Bronchial epithelial cell (primary cell): ENCODE measurements around the gene ADGRD1. TPM values are rescaled to one million over a fixed set of nuclear protein-coding genes. Genes with fewer than 3 reads are reported as not detected.

Experiments
- DNase-seq: peaks from one replicate; pipeline ENCODE4 v3.0.0-alpha.2; 2010; ENCODE audit warnings: low read depth
- FAIRE-seq: peaks from 2 replicates; lab custom pipeline; 2011; peaks lifted over from hg19 to GRCh38; lab: Jason Lieb, UNC
- H3K27me3 ChIP-seq: 2 replicates; pipeline ENCODE4 v1.5.1; 2011; ENCODE audit warnings: low read length; ENCODE audit not compliant: control insufficient read depth, insufficient read depth
- H3K36me3 ChIP-seq: 2 replicates; pipeline ENCODE4 v1.5.1; 2011; ENCODE audit warnings: low read length; ENCODE audit not compliant: control insufficient read depth, insufficient read depth
- H3K4me3 ChIP-seq: 2 replicates; pipeline ENCODE4 v1.5.1; 2011; ENCODE audit warnings: mild to moderate bottlenecking, low read depth, low read length, control low read depth
- total RNA-seq: library from RNA; depleted of rRNA; stranded (reverse); fragments of >200 nt; gene quantifications from 2 replicates; pipeline ENCODE4 v1.2.1, GENCODE V29; 2014
- TF ChIP-seq, protein P1 (sequence below): IDR thresholded peaks from 2 replicates; pipeline ENCODE4 v1.5.1; 2011; ENCODE audit warnings: mild to moderate bottlenecking, moderate library complexity, low read length, control low read depth, inconsistent platforms; ENCODE audit not compliant: insufficient read depth, severe bottlenecking

ADGRD1 gene
- total RNA-seq, 1 donor from 2014 or later, result not detected

DNA sequence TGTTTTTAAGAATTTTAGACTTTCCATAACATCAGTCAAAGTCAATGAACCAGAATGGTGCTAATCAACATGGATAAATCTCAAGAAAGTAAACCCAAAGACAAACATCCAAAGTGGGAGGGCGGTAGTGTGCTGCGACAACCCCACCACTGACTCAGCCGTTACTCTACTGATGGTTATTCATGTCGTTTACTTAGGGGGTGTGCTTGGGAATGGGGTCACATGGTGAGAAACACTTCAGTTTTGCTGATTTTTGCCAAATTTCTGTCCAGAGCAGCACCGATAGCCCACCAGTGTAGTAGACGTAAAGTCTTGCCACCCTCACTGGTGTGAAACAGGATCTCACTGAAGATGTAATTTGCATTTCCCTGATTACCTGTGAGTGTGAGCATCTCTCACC, 99.9 kb downstream of the ADGRD1 start:
- Histone ChIP-seq H3K4me3 (no peak overlapping the region), H3K36me3 (no peaks in the 10 kb centered on the region), H3K27me3 (no peaks in the 10 kb centered on the region)
- FAIRE-seq (no peak), DNase-seq (no peak)
- TF ChIP-seq, protein P1, sequence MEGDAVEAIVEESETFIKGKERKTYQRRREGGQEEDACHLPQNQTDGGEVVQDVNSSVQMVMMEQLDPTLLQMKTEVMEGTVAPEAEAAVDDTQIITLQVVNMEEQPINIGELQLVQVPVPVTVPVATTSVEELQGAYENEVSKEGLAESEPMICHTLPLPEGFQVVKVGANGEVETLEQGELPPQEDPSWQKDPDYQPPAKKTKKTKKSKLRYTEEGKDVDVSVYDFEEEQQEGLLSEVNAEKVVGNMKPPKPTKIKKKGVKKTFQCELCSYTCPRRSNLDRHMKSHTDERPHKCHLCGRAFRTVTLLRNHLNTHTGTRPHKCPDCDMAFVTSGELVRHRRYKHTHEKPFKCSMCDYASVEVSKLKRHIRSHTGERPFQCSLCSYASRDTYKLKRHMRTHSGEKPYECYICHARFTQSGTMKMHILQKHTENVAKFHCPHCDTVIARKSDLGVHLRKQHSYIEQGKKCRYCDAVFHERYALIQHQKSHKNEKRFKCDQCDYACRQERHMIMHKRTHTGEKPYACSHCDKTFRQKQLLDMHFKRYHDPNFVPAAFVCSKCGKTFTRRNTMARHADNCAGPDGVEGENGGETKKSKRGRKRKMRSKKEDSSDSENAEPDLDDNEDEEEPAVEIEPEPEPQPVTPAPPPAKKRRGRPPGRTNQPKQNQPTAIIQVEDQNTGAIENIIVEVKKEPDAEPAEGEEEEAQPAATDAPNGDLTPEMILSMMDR, result no peak

DNA sequence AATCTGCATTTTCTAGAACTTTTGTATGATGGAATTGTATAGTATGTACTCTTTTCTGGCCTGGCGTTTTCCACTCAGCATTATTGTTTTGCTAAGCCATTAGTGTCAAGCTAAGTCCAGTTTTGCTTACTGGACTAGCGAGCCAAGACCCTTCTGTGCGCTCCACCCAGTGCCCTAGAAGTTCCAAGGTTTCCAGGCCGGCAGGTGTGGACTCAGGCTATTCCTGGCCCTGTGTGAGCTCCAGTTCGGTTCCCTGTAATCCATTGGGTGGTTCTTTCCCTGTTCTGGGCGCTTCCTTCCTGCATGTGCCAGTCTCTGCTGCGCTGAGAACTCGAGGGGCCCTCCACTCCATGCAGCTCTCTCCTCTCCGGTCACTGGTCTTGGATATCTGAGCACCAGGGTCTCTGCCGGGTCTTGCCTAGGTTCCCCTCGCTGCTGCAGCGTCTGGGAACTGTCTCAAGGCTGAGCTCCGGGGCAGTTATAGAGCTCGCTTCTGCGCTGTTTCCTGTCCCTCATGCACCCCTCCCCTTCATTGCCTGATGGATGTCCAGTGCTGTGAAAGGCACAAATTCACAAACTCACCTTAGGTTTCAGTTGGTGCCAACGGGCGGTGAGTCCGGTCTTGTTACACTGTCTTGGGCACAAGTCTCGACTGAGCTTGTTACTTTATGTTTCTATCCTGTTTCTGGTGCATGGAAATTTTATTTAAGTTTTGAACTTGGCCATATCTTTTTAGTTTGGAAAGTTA, 100.8 kb downstream of the ADGRD1 start:
- no peak overlapping the region for H3K4me3 ChIP-seq
- FAIRE-seq (no peak), DNase-seq (no peak)
- no peaks in the 10 kb centered on the region for H3K36me3 ChIP-seq
- H3K27me3 ChIP-seq, result no peaks in the 10 kb centered on the region
- TF ChIP-seq, protein P1, result no peak

DNA sequence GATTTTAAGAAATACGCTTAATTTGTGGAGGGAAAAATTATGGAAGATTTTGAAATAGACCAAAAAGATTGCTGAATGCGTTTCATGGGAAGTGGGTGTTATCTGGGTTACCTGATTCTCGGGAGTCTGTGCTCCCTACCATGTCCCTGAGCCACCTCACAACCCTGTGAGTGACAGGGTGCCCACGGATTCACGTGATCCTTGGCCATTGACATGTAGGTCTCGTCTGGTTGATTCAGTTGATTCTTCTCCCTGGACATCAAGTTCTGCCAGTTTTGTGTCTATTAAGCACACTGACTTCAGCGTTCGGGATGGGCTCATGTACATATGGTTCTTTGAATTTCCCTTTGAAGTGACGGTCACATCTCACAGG, 101.4 kb downstream of the ADGRD1 start:
- H3K27me3 ChIP-seq, result no peaks in the 10 kb centered on the region
- H3K36me3 ChIP-seq, result no peaks in the 10 kb centered on the region
- H3K4me3 ChIP-seq, result no peak overlapping the region
- DNase-seq (no peak), FAIRE-seq (peak; percentile 85)
- TF ChIP-seq, protein P1, result no peak

DNA sequence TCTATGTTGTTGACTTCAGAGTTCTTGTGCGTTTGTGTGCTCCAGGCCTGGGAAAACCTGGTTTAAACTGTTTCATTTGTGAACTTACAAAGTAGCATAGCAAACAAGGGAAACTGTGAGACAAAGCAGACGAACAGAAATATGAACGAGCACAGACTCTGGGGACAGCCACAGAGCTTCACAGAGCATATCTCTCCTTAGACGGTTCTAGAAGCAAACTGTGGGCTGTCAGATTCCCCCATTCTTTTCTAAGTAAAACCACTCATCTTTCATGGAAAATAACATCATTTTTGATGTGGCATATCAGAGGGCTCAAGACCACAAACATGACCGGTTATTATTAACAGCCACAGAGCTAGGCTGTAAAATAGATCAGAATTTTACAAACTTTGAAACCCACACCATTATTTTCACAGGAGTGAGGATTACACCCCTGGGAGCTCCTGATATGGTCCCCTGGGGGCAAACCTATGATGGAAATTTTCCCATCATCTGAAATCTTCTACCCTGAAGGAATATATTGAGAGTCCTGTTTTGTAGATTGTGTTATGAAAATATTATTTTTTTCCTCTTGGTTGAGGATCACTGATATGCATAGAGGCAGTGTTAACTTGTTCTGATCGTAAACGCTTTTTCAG, 102.0 kb downstream of the ADGRD1 start:
- Histone ChIP-seq H3K4me3 (no peak overlapping the region), H3K27me3 (no peaks in the 10 kb centered on the region), H3K36me3 (no peaks in the 10 kb centered on the region)
- TF ChIP-seq, protein P1, result no peak
- FAIRE-seq, result no peak
- DNase-seq, result no peak

DNA sequence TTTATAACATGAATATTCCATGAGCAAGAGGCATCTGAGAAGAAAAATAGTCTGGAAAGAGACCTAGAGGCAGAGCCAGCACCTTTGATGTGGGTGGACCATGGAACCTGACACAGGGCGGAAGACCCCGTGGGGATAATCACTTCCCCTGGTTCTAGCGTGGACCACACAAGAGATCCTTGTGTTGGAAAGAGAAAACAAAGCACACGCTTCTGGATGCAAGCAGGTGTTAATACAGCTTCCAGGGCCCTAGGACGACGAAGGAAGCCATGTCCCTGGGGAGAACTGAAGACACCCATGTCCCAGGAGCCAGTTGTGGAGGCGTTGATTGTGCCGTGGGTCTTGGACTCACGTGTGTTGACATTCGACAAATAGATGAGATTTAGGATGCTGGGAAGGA, 102.9 kb downstream of the ADGRD1 start:
- Histone ChIP-seq H3K27me3 (no peaks in the 10 kb centered on the region), H3K36me3 (no peaks in the 10 kb centered on the region), H3K4me3 (no peak overlapping the region)
- DNase-seq, result no peak
- TF ChIP-seq, protein P1, result no peak
- FAIRE-seq, result no peak

DNA sequence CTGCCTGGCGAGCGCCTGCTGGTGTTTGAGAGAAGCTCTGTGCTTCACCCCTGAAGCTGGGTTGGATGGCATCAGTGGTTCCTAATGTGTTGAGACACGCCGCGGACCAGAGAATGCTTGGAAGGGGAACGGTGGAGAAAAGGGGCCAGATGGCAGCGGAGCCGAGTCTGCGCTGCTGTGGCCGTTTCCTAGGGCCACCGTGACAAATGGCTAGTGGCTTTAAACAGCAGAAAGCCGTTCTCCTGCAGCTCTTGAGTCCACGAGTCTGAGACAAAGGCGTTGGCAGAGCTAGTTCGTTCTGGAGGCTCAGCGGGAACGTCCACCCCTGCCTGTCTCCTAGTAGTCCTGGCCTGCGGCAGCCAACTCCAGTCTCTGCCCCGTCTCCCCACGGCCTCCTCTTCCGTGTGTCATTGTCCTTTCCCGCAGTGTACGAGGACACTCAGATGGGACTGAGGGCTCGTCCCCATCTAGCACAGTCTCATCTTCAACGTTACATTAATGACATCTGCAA, 103.6 kb downstream of the ADGRD1 start:
- H3K27me3 ChIP-seq, result no peaks in the 10 kb centered on the region
- DNase-seq (no peak), FAIRE-seq (no peak)
- TF ChIP-seq, protein P1, result no peak
- no peaks in the 10 kb centered on the region for H3K36me3 ChIP-seq
- H3K4me3 ChIP-seq, result no peak overlapping the region
